C4-2B (cell line): ENCODE results near the gene LMO3.

Experiments used
- H3K27ac ChIP-seq: fragments of 450-650 bp; 2 replicates; pipeline ENCODE4 v1.5.1; 2017
- ZFX ChIP-seq: fragments of 450-650 bp; IDR thresholded peaks from 2 replicates; pipeline ENCODE4 v1.6.1; 2017
- TF ChIP-seq, protein P1 (sequence below): fragments of 450-650 bp; conservative IDR thresholded peaks from 2 replicates; pipeline ENCODE4 v1.5.1; 2017; ENCODE audit warnings: mild to moderate bottlenecking

Gene LMO3

DNA sequence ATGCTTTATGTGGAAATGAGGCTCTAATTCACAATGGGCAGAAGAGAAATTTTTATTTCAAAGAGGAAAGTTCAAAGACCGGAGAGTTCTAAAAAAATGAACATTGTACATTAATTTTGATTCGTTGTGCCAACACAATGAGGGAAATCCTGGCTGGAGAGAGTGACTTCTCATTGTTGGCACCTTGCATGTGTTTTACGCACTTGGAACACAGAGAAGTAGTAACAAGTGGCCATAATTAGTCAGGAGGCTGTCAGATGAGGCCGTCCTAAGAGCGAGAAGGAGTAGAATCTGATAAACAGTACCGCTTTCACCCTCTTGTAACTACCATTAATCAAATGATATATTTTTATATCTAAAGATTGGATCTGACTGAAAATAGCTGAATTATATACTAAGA is 6.9 kb downstream of the LMO3 start:
- TF ChIP-seq, protein P1, sequence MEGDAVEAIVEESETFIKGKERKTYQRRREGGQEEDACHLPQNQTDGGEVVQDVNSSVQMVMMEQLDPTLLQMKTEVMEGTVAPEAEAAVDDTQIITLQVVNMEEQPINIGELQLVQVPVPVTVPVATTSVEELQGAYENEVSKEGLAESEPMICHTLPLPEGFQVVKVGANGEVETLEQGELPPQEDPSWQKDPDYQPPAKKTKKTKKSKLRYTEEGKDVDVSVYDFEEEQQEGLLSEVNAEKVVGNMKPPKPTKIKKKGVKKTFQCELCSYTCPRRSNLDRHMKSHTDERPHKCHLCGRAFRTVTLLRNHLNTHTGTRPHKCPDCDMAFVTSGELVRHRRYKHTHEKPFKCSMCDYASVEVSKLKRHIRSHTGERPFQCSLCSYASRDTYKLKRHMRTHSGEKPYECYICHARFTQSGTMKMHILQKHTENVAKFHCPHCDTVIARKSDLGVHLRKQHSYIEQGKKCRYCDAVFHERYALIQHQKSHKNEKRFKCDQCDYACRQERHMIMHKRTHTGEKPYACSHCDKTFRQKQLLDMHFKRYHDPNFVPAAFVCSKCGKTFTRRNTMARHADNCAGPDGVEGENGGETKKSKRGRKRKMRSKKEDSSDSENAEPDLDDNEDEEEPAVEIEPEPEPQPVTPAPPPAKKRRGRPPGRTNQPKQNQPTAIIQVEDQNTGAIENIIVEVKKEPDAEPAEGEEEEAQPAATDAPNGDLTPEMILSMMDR = no peak
- TF ChIP-seq ZFX = no peak
- H3K27ac ChIP-seq = no peak overlapping the region

DNA sequence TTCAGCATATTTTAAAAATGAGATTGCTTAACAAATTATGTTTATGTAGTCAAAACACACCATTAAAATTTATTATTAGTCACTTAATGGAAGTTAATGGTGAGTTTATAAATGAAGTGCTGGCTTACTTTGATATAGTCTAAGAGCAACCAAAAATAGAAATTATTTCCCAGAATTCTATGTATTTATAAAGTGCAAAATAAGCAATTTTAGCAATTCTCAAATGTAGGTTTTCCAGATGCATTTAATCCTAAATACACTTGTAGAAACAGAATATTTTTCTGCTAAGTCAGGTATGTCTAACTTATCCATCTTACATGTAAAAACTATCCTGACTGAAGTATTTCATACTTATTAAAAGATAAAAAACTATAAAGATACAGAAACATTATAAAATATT is 11.2 kb downstream of the LMO3 start:
- TF ChIP-seq, protein P1 = no peak
- TF ChIP-seq ZFX = no peak
- H3K27ac ChIP-seq = no peak overlapping the region

DNA sequence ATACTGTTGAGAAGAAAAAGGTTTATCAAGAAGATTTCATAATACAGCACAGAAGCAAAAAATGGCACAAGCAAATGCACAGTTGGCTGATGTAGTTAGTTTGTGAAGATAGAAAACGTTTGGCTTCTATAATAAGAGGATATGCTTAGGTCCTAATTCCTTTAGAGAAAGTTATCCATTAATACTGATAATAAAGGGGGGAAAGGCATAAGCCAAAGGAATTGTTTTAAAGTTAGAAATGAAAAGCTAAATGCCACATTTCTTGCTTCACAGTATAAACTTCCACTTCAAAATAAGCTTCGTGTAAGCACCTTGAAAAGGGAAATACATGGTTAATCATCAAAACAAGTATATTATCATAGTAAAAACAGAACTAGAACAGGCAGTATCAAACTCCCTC is 12.4 kb downstream of the LMO3 start:
- TF ChIP-seq, protein P1 = no peak
- TF ChIP-seq ZFX = no peak
- no peak overlapping the region for H3K27ac ChIP-seq

DNA sequence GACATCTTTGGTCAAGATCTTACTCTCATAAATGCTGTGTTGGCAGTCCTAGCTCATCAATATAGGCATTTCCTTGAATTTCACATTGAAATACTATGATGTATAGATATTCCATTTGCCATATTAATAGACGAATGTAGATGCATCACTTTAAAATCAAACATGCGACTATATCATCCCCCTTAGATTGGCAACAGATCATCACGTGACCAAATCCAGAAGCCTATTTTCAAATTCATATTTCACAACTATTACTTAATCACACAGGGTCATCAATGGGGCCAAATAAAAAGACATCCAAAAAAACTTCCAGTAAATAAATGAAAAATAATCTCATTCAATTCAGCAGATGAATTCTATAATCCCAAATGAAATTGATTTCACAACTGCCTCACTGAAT is 15.3 kb downstream of the LMO3 start:
- H3K27ac ChIP-seq = no peak overlapping the region
- TF ChIP-seq ZFX = no peak
- TF ChIP-seq, protein P1 = no peak

DNA sequence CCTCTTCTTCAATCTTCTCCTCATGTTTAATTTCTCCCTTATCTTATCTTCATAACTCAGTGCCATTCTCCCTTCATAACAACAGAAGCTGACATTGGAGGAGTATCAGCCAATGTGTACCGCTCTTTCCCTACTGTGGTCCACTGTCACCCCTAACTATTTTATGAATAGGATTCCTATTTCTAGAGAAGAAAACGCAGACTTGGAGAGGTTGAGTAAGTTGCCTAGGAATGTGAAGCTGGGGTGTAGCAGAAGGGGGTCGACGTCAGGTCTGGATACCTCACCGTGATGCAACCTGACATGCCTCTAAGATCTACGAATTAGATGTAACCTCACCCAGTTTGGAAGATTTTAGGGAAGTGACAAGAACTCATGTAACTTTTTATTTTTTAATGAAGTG is 17.1 kb downstream of the LMO3 start:
- H3K27ac ChIP-seq = no peak overlapping the region
- TF ChIP-seq, protein P1 = no peak
- TF ChIP-seq ZFX = no peak

DNA sequence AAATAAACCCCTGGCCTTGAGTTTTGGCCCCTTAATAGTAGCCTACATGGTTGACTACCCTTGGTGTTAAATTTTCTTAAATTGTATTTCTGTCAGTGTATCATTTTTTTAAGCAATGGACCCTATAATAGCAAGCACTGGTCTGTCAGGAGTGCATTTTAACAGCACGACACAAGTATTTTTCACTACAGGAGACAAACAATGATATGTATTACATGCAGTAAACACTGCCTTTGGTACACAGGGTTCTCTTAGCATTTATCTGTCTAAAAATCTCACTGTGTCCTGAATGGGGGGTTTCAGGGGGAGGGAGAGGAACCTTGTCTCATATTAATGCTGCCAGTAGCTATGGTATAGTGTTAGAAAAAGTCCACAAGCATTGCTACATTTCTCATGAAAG is 18.4 kb downstream of the LMO3 start:
- TF ChIP-seq ZFX = no peak
- TF ChIP-seq, protein P1 = no peak
- H3K27ac ChIP-seq = no peak overlapping the region

DNA sequence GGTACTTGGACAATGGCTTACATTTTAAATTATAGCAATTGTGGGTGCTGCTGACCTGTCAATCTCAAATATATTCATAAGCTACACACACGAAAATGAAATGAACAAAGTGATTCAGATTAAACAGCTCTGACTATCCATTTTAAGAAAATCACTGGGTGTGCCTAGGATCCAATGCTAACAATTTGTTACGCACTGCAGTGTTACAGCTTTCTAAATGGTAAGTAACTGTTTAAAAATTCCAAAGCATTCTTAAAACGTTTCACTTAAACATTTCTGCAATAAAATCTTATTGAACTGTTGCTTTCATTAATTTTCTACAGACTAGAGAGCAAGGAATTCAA is 18.9 kb downstream of the LMO3 start:
- TF ChIP-seq ZFX = no peak
- TF ChIP-seq, protein P1 = no peak
- no peak overlapping the region for H3K27ac ChIP-seq
